Activated CD4-positive, alpha-beta T cell treated with anti-CD3 and anti-CD28 coated beads for 4 hours (primary cell): Measurements from ENCODE around the gene FSTL4.

ENCODE experiments used
- DNase-seq, 2 donors: peaks; one replicate each; pipeline ENCODE4 v3.0.0-alpha.2; 2020

Gene FSTL4

GRCh38 chr5:133423618-133424282, 188.6 kb downstream of the FSTL4 start:
- peak; percentile 45 to 60 for DNase-seq

- DNase-seq: no peak
Measured at GRCh38 chr5:133423011-133423617, 189.2 kb downstream of the FSTL4 start.

- DNase-seq: no peak
Measured at GRCh38 chr5:133421806-133422205, 190.5 kb downstream of the FSTL4 start.

DNA sequence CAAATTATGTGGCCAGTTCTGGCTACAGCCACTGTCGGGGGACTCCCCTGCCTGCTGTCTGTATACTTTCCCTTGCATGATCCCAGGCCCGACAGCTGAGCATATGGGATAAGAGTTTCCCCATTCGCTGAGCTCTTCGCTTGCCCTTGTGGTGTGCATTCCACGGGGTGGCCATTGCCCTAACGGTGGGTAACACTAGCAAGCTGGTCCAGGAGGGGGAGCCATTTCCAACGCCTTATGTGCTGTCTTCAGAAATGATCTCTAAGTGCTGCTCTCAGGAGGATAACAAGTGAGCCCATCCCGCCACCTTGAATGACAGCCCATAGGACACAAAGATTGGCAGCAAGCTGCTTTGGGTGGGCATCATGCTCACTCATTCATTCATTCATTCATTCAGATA, 190.9 kb downstream of the FSTL4 start:
- DNase-seq: no peak

DNA sequence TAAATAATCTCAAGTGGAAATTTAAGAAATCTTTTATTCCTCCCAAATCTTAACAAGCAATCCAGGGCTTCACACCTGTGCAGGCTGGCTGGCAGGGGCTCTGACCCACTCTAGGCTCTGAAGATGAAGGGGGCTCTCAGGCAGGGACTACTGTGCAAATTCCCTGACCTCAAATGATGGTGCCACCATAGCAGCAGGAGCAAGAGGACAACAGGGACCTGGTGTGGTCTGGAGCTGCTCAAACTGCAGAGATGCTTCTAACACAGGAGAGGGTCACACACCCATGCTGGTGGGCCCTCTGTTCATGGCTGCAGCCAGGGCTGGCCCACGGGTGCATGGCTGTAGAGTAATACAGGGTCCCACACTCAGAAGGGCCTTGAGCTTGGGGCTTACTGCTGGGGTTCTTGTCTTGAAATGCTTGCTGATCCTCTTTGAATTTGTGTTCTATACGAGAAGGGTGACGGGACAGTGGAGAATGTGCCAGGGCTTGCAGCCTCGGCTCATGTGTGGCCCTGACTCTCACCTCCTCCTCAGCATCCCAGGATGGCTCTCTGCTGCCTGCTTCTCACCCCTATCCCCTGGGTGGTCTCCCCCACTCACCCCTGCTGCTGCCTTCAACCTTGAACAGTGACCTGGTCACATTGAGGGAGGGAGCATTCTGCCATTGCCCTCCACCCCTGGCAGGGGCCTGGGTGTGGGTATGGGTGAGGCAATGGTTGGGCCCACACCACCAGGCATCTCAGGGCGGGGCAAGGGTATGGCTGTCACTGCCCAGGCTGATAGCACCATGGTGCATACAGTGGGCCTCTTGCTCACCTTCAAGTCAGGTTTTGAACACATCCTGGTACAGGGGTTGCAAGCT, 191.7 kb downstream of the FSTL4 start:
- no peak for DNase-seq

- no peak for DNase-seq
Measured at GRCh38 chr5:133415906-133416305, 196.4 kb downstream of the FSTL4 start.

DNA sequence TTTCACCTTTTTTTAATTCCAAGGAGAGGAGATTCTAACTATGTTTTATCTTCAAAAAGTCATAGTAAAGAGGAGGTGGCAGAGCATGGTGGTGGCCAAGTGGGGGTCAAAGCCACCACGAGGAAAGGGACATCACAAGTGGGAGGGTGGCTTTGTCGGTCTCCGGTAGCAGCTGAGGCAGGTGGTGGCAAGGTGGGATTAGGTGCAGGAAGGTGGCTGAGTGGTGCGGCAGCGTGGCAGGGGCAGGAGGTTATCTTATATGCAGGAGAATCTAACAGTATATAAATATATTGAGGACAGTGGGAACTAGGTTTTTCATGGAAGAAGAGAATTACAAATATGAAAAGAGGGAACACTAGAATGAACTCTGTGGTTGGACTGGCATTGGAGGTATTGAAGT, 196.8 kb downstream of the FSTL4 start:
- DNase-seq: no peak

DNA sequence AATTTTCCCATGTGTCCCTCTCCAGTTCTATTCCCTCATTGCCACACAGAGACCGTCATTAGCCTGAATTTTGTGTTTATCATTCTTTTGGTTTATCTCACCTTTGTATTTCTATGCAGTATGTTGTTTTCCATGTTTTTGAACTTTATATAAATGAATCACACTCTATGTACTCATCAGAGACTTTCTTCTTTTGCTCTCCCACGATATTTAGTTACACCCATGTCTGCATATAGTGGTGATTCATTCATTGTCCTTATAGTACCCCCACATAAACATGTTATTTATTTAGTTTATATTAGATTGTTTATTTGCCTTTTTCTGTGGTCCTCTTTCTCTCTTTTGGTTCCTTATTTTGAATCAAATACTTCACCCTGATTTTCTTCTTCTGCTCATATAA, 199.7 kb downstream of the FSTL4 start:
- DNase-seq: no peak

DNA sequence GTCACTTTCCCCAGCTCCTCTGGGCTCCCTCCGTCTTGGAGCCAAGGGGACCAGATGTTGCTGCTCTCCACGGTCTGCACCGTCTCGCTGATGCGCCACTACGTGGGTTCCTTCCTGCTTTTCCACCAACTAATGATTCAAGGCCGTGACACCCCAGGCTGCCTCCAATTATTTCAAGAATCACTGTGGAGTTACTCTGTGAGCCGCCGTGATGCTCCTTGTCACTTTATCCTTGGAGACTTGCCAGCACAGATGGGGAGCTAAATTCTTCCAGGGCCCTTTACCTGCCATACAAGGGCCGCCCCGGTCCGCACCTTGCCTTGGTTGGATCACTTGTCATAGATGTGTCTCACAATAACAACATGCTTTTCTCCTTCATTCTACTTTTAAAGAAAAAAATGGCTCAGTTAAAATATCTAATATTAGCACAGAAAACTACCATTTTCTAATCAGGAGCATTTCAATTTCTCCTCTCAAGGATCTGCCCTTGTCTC, 202.0 kb downstream of the FSTL4 start:
- no peak for DNase-seq

GRCh38 chr5:133409210-133409674, 203.1 kb downstream of the FSTL4 start:
- no peak for DNase-seq

- no peak for DNase-seq
Measured at GRCh38 chr5:133408322-133408721, 204.0 kb downstream of the FSTL4 start.

DNA sequence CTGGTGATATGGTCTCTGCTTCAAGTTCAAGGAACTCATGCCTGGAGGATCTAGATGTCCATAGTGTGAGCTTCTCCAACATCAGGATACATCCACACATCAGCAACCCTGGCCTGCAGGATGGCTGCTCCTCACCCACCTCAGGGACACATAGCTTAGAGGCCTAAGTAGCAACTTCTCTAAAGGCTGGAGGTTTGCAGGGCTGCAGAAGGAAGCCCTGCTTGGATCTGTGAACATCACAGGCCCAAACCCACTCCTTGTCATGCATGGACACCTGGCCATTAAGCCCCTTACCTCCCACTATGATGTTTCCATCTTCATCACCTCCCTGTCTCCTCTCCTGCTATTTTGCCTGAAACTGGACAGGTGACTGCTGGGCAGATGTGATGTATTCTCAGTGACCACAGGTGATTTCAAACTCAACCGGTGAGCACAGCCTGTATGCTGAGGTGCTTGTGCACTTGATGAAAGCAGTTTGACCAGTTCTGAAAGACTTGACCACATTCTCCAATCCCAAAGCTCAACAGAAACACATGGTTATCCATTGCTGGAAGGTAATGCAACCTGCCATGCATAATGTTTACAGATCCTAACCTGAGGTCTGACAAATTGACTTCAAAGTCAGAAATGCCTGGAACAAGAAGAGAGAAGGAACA, 205.2 kb downstream of the FSTL4 start:
- no peak for DNase-seq

- DNase-seq: no peak
Measured at GRCh38 chr5:133406208-133406976, 205.9 kb downstream of the FSTL4 start.

DNA sequence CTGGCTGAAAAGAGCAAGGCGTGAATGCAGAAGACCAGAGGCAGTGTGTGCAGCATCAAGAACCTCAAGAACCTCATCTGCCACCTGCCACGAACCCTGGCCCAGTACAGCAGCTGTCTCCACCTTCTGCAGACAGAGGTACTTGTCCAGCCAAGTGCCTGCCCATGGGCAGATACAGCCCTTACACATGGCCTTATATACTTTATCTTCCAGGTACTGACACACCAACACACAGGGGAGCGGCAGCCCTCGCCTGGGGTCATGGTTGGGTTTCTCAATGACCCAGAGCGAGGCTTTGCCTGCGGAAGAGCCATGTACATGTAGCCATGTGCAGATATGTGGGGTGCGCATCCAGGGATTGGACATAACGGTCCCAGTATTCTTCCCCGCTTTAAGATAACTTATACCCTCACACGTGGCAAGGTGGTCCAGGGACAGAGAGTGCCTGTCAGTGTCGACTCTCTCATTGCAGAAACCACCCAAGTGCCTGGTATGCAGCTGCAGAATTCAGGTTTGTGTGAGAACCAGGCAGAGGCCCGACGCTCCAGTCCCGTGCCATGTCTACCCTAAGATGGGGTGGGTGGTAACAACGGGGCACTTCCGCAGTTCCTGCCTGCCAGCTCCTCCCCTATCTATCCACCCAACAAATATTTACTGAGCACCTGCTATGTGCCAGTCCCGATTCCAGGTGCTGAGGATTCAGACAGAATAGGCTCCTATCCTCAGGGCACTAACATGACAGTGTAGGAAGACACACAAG, 206.9 kb downstream of the FSTL4 start:
- no peak for DNase-seq

DNA sequence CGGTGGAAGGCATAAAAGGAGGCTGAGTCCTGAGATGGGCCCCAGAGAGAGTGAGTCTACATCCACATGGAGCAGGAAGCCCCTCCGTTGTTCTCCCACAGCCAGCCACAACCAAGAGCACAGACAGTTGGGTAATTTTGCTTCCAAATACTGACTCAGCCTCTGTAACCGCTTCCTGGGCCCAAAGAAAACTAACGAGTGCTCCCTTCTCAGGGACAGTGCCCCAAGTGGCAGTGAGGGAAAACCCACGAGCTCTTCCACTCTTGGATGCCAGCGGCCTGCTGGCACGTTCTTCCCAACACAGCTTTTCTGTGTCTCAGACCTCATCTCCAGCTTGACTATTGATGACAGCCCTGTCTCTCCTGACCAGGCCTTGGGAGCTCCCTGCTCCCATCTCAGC, 207.6 kb downstream of the FSTL4 start:
- no peak for DNase-seq

DNA sequence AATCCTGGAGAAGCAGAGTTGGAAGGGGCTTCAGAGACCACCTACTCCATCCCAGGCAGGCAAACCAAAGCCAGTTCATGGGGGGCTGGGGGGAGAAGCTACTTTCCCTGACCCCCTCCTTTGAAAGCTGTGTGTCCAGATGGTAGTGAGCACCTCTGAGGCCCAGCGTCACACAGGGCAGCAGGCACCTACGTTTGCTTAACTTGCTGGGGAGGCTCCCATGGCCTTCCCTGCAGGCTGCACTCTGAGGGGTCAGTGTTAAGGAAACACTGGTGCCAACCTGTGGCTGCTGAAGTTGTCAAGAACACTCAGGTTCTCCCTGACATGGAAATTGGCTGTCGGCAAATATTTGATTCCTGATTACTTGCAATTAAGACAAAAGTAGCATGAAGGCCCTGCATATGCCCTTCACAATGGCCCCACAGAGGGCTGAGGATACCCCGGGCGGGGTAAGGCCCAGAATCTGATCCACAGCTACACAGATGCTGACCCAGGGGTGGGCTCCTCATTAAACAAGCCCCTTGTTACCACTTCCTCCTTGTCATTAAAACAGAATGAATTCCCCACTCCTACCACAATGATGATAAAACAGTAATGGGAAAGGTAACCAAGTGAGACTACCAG, 208.5 kb downstream of the FSTL4 start:
- no peak for DNase-seq

- DNase-seq: no peak
Measured at GRCh38 chr5:133402775-133403174, 209.6 kb downstream of the FSTL4 start.

- DNase-seq: no peak
Measured at GRCh38 chr5:133401731-133402347, 210.5 kb downstream of the FSTL4 start.

DNA sequence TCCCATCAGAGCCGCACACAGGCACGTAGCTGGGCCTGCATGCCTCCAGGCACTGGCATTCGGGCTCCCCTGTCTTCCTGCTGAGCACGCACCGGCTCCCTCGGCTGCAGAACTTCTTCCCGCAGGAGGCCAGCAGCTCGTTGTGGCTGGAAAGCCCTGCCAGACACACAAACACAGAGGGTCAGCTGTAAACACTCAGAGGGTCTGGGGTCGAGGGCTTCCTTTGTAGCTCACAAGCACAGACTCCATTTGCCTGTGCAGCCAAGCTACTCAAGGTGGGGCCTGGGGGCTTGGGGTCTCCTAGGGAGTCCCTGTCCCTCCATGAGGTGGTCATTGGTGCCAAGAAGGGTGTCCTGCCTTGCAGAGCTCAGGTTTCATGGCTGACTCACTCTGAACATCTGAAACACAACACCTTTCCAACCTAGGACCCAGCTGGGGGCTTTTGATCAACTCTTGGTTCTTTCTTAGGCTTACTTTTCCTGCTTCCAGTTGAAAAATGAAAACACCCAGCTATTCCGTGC, 211.4 kb downstream of the FSTL4 start:
- DNase-seq: no peak

- DNase-seq: no peak
Measured at GRCh38 chr5:133400120-133400519, 212.2 kb downstream of the FSTL4 start.
